Endometrial microvascular endothelial cells (primary cell): ENCODE measurements around the gene CREB3L4. TPM values are rescaled to one million over a fixed set of nuclear protein-coding genes. Genes with fewer than 3 reads are reported as not detected.

Experiments used
- in situ Hi-C: cut with HindIII; loops from 2 replicates; pipeline ENCODE4 v1.10.0; 2017; ENCODE audit warnings: low sequenced_read_pairs, low pct_unique_long_range_greater_than_20kb; ENCODE audit errors: inconsistent ontology term
- total RNA-seq: library from RNA; depleted of rRNA; stranded (reverse); fragments of >200 nt; gene quantifications from one replicate; pipeline ENCODE4 v1.2.3, GENCODE V29; 2015; ENCODE audit errors: inconsistent ontology term

The CREB3L4 gene
- total RNA-seq, 1 donor from 2014 or later = 6.0 TPM

GRCh38 chr1:153934746-153935145 lies 33.0 kb upstream of the CREB3L4 start:
- in situ Hi-C loops = no loop called here

- in situ Hi-C loops = no loop called here
Measured at GRCh38 chr1:153936011-153936802, 31.5 kb upstream of the CREB3L4 start.

GRCh38 chr1:153937331-153937730 lies 30.4 kb upstream of the CREB3L4 start:
- in situ Hi-C loops = no loop called here

GRCh38 chr1:153938996-153939395 lies 28.7 kb upstream of the CREB3L4 start:
- in situ Hi-C loops = no loop called here

- in situ Hi-C loops = no loop called here
Measured at GRCh38 chr1:153939476-153939875, 28.2 kb upstream of the CREB3L4 start.

GRCh38 chr1:153940756-153941155 lies 26.9 kb upstream of the CREB3L4 start:
- in situ Hi-C loops = no loop called here

- in situ Hi-C loops = no loop called here
Measured at GRCh38 chr1:153941826-153942725, 25.6 kb upstream of the CREB3L4 start.

GRCh38 chr1:153942766-153943549 lies 24.7 kb upstream of the CREB3L4 start:
- in situ Hi-C loops = no loop called here

GRCh38 chr1:153944005-153944826 lies 23.5 kb upstream of the CREB3L4 start:
- in situ Hi-C loops = no loop called here

- in situ Hi-C loops = no loop called here
Measured at GRCh38 chr1:153944827-153945117, 22.9 kb upstream of the CREB3L4 start.

- in situ Hi-C loops = no loop called here
Measured at GRCh38 chr1:153945131-153945794, 22.4 kb upstream of the CREB3L4 start.

GRCh38 chr1:153945795-153946621 lies 21.7 kb upstream of the CREB3L4 start:
- in situ Hi-C loops = no loop called here

GRCh38 chr1:153946622-153947241 lies 21.0 kb upstream of the CREB3L4 start, which contains the start of gene DENND4B:
Gene DENND4B (minus strand): TSS chr1:153946718. CDS start chr1:153944374, 2,344 bp downstream.
- in situ Hi-C loops = no loop called here

- in situ Hi-C loops = no loop called here
Measured at GRCh38 chr1:153951183-153951582, 16.5 kb upstream of the CREB3L4 start.

GRCh38 chr1:153951801-153952200 lies 15.9 kb upstream of the CREB3L4 start:
- in situ Hi-C loops = no loop called here

- in situ Hi-C loops = no loop called here
Measured at GRCh38 chr1:153953859-153954365, 13.8 kb upstream of the CREB3L4 start.

GRCh38 chr1:153954826-153955225 lies 12.9 kb upstream of the CREB3L4 start:
- in situ Hi-C loops = no loop called here
